Mesenchymal stem cell (in vitro differentiated cells and primary cell): ENCODE data around the gene VEZT.

Experiments
- DNase-seq: peaks from one replicate; pipeline ENCODE4 v3.0.0-alpha.2; 2013
- H2AFZ ChIP-seq: one replicate; pipeline ENCODE4 v1.6.1; 2013; ENCODE audit warnings: low read depth, mild to moderate bottlenecking, control low read depth, inconsistent platforms, low read length, moderate library complexity
- H2AK5ac ChIP-seq: 2 replicates; pipeline ENCODE4 v1.6.1; 2013; ENCODE audit warnings: low read length, moderate library complexity, mild to moderate bottlenecking, inconsistent platforms; ENCODE audit not compliant: severe bottlenecking
- H2BK120ac ChIP-seq: one replicate; pipeline ENCODE4 v1.6.1; 2013; ENCODE audit warnings: low read depth, mild to moderate bottlenecking, inconsistent platforms, low read length, moderate library complexity
- H2BK12ac ChIP-seq, 2 experiments: one replicate each; pipeline ENCODE4 v1.6.1; 2013; ENCODE audit warnings: inconsistent platforms in 2 of 2, low read length in 2 of 2, mild to moderate bottlenecking in 2 of 2, moderate library complexity in 2 of 2, control low read depth in 1 of 2
- H2BK15ac ChIP-seq: one replicate; pipeline ENCODE4 v1.6.1; 2013; ENCODE audit warnings: mild to moderate bottlenecking, low read depth, inconsistent platforms; ENCODE audit not compliant: poor library complexity, severe bottlenecking
- H2BK5ac ChIP-seq: 2 replicates; pipeline ENCODE4 v1.6.1; 2013; ENCODE audit warnings: low read depth, mild to moderate bottlenecking, low read length, control low read depth, inconsistent platforms; ENCODE audit not compliant: poor library complexity, severe bottlenecking
- H3K14ac ChIP-seq, 2 experiments: one replicate each; pipeline ENCODE4 v1.6.1; 2013; ENCODE audit warnings: inconsistent platforms in 2 of 2, low read length in 2 of 2, control low read depth in 1 of 2, mild to moderate bottlenecking in 1 of 2, moderate library complexity in 1 of 2
- H3K18ac ChIP-seq, 2 experiments: one replicate each; pipeline ENCODE4 v1.6.1; 2013; ENCODE audit warnings: inconsistent platforms in 2 of 2, low read length in 2 of 2, control low read depth in 1 of 2, low read depth in 1 of 2, mild to moderate bottlenecking in 1 of 2
- H3K23ac ChIP-seq, 2 experiments: one replicate each; pipeline ENCODE4 v1.6.1; 2013; ENCODE audit warnings: inconsistent platforms in 2 of 2, low read length in 2 of 2, mild to moderate bottlenecking in 2 of 2, moderate library complexity in 2 of 2, control low read depth in 1 of 2
- H3K27ac ChIP-seq: 2 replicates; pipeline ENCODE4 v1.5.1; 2013; ENCODE audit warnings: mild to moderate bottlenecking, moderate library complexity, low read length, control low read depth, inconsistent platforms; ENCODE audit not compliant: poor library complexity, severe bottlenecking
- H3K27me3 ChIP-seq, 2 experiments: 2 replicates each; pipeline versions ENCODE4 v1.6.1 to v1.7.0; 2013; ENCODE audit warnings: low read length in 2 of 2, mild to moderate bottlenecking in 2 of 2, moderate library complexity in 2 of 2, control low read depth in 1 of 2, inconsistent platforms in 1 of 2; ENCODE audit not compliant: control insufficient read depth in 1 of 2, insufficient read depth in 1 of 2
- H3K36me3 ChIP-seq, 2 experiments: 2 replicates each; pipeline versions ENCODE4 v1.6.1 to v1.7.0; 2013; ENCODE audit warnings: low read length in 2 of 2, control low read depth in 1 of 2, inconsistent platforms in 1 of 2, low read depth in 1 of 2, mild to moderate bottlenecking in 1 of 2; ENCODE audit not compliant: insufficient read depth in 2 of 2, control insufficient read depth in 1 of 2
- H3K4ac ChIP-seq, 2 experiments: one replicate each; pipeline ENCODE4 v1.6.1; 2013; ENCODE audit warnings: inconsistent platforms in 2 of 2, low read length in 2 of 2, mild to moderate bottlenecking in 2 of 2, moderate library complexity in 2 of 2, control low read depth in 1 of 2, low read depth in 1 of 2
- H3K4me1 ChIP-seq: 2 replicates; pipeline ENCODE4 v1.6.1; 2013; ENCODE audit warnings: low read depth, low read length, control low read depth; ENCODE audit not compliant: control insufficient read depth, insufficient read depth
- H3K4me2 ChIP-seq: 2 replicates; pipeline ENCODE4 v1.6.1; 2013; ENCODE audit warnings: low read length, mild to moderate bottlenecking, inconsistent platforms; ENCODE audit not compliant: poor library complexity, severe bottlenecking
- H3K4me3 ChIP-seq, 2 experiments: 2 replicates each; pipeline versions ENCODE4 v1.5.1 to v1.7.0; 2013; ENCODE audit warnings: low read length in 2 of 2, mild to moderate bottlenecking in 2 of 2, control low read depth in 1 of 2, low read depth in 1 of 2; ENCODE audit not compliant: insufficient read depth in 1 of 2
- H3K79me1 ChIP-seq: replicated peaks from 2 replicates; pipeline ENCODE4 v1.6.1; 2013; ENCODE audit warnings: mild to moderate bottlenecking, control low read depth, low read length, inconsistent platforms; ENCODE audit not compliant: poor library complexity, severe bottlenecking
- H3K9ac ChIP-seq: 2 replicates; pipeline ENCODE4 v1.7.0; 2013; ENCODE audit warnings: mild to moderate bottlenecking, low read length, moderate library complexity
- H3K9me3 ChIP-seq: 2 replicates; pipeline ENCODE4 v1.7.0; 2013; ENCODE audit warnings: mild to moderate bottlenecking, low read length; ENCODE audit not compliant: control insufficient read depth
- H4K8ac ChIP-seq: one replicate; pipeline ENCODE4 v1.6.1; 2013; ENCODE audit warnings: inconsistent platforms, mild to moderate bottlenecking, low read length, moderate library complexity
- H4K91ac ChIP-seq: one replicate; pipeline ENCODE4 v1.6.1; 2013; ENCODE audit warnings: mild to moderate bottlenecking, low read length, inconsistent platforms
- WGBS: methylation state at CpG from one replicate; pipeline ENCODE4 v1.1.7; 2013; ENCODE audit warnings: mixed read lengths; 5-methylcytosine and 5-hydroxymethylcytosine counted together

VEZT gene

DNA sequence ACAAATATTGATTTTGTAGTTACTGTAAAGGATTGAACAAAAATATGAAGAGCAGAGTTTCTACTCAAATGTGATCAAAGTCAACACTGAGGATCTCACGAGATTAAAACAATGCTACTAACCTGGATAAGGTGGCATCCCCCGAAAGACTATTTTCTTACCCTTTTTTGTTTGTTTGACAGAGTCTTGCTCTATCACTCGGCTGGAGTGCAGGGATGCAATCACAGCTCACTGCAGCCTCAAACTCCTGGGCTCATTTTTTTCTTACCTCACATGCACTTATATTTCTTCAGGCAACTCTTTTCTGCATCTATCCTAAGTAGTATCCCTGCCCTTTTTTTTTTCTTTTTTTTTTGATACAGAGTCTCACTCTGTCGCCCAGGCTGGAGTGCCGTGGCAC, 109.2 kb downstream of the VEZT start:
- no peak overlapping the region for H3K23ac ChIP-seq
- no peak overlapping the region for H2AK5ac ChIP-seq
- no peak for DNase-seq

DNA sequence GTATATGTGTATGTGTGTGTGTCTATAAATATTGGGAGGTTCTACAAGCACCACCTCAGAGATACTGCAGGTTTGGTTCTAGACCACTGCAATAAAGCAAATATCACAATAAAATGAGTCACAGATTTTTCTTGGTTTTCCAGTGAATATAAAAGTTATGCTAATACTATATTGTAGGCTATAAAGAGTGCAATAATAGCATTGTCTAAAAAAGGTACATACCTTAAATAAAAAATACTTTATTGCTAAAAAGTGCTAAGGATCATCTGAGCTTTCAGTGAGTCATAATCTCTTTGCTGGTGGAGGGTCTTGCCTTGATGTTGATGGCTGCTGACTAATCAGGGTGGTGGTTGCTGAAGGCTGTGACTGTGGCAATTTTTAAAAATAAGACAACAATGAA, 111.1 kb downstream of the VEZT start:
- no peak overlapping the region for H4K91ac ChIP-seq
- H3K9ac ChIP-seq = no peak overlapping the region
- H3K4me3 ChIP-seq = no peak overlapping the region
- no peak overlapping the region for H2AFZ ChIP-seq
- no peak overlapping the region for H3K14ac ChIP-seq
- H3K4ac ChIP-seq = no peak overlapping the region
- no peak overlapping the region for H3K18ac ChIP-seq
- H2AK5ac ChIP-seq = no peak overlapping the region
- H2BK12ac ChIP-seq = no peak overlapping the region
- no peaks in the 10 kb centered on the region for H3K36me3 ChIP-seq
- H3K23ac ChIP-seq = no peak overlapping the region
- H4K8ac ChIP-seq = no peak overlapping the region
- H3K79me1 ChIP-seq = no peaks in the 10 kb centered on the region
- H2BK5ac ChIP-seq = no peak overlapping the region
- H3K27ac ChIP-seq = no peak overlapping the region
- no peaks in the 10 kb centered on the region for H3K27me3 ChIP-seq
- H3K4me2 ChIP-seq = no peak overlapping the region
- no peak overlapping the region for H2BK15ac ChIP-seq
- H3K4me1 ChIP-seq = no peaks in the 10 kb centered on the region
- DNase-seq = no peak
- no peaks in the 10 kb centered on the region for H3K9me3 ChIP-seq
- no peak overlapping the region for H2BK120ac ChIP-seq

More for the DNA sequence above, 109.2 kb downstream of the VEZT start:
- H3K18ac ChIP-seq = no peak overlapping the region
- no peak overlapping the region for H4K91ac ChIP-seq
- H3K9ac ChIP-seq = no peak overlapping the region
- no peak overlapping the region for H3K4me3 ChIP-seq
- H3K14ac ChIP-seq = no peak overlapping the region
- 94% methylated on average over 3 of the region's 5 CpGs for WGBS
- H3K4me2 ChIP-seq = no peak overlapping the region
- H3K27ac ChIP-seq = no peak overlapping the region
- H2BK120ac ChIP-seq = no peak overlapping the region
- no peaks in the 10 kb centered on the region for H3K36me3 ChIP-seq
- H2BK15ac ChIP-seq = no peak overlapping the region
- H3K79me1 ChIP-seq = no peaks in the 10 kb centered on the region
- H2BK12ac ChIP-seq = no peak overlapping the region
- H3K4ac ChIP-seq = no peak overlapping the region
- no peaks in the 10 kb centered on the region for H3K4me1 ChIP-seq
- H4K8ac ChIP-seq = no peak overlapping the region
- H3K27me3 ChIP-seq = no peaks in the 10 kb centered on the region
- H2BK5ac ChIP-seq = no peak overlapping the region
- no peaks in the 10 kb centered on the region for H3K9me3 ChIP-seq
- no peak overlapping the region for H2AFZ ChIP-seq

DNA sequence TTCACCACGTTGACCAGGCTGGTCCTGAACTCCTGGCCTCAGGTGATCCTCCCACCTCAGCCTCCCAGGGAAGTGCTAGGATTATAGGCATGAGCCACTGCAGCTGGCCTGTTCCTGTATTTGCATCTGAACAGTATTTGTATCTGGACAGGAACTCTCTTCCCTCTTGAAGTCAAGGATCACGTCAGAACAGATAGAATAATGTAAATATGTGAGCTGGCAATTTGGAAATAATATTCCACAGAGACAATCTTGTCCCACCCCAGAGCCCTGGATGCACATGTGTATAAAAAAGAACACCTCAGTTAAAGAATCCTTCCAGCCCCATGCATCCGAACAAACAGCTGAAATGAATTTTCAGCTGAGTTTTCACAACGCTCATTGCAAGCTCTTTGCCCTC, 118.3 kb downstream of the VEZT start:
- DNase-seq = no peak
- H3K14ac ChIP-seq = no peak overlapping the region

DNA sequence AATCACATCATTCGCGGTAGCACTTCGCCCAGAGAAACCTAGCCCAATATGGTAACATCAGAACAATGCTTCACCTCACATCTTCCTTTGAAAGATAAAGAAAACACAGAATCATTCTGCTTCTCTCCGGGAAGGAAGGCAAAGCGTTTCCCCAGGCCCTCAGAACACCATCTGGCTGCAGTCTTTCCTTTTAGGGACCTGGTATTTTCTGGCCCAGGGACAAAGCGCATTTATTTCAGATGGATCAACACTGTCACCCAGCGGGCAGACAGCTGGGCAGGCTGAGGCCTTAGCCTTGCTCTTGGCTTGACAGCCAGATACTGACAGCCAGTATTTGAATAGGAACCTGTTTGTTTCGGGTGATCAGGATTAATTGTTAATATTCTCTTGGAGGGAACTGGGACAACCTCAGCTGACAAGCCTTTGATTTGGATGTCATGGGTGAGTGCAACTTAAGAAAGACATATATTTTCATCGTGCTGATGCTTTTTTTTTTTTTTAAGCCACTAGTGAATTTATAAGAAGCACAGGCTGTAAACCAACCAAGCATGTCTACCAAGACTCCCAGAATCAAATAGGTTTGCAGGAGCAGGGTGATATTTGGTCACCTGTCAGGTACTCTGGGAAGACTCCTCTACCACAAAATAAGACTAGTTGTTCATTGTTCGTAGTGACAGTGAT, 118.9 kb downstream of the VEZT start:
- no peak overlapping the region for H3K18ac ChIP-seq
- H3K79me1 ChIP-seq = no peaks in the 10 kb centered on the region
- H2BK15ac ChIP-seq = no peak overlapping the region
- 37% methylated on average over 10 of the region's 10 CpGs for WGBS
- H4K8ac ChIP-seq = no peak overlapping the region
- H3K23ac ChIP-seq = no peak overlapping the region
- peak; percentile 83 for DNase-seq
- peak overlapping the region in 1 of 2 experiments; percentile 11 for H3K4ac ChIP-seq
- H3K9me3 ChIP-seq = peaks cover 4% of the 10 kb centered on the region
- H3K4me3 ChIP-seq = peak overlapping the region in 1 of 2 experiments; percentile 38
- H2BK5ac ChIP-seq = no peak overlapping the region
- H3K4me2 ChIP-seq = no peak overlapping the region
- H2BK120ac ChIP-seq = no peak overlapping the region
- H3K14ac ChIP-seq = no peak overlapping the region
- H3K27ac ChIP-seq = no peak overlapping the region
- no peak overlapping the region for H2AFZ ChIP-seq
- H4K91ac ChIP-seq = no peak overlapping the region
- no peaks in the 10 kb centered on the region for H3K36me3 ChIP-seq
- H3K4me1 ChIP-seq = no peaks in the 10 kb centered on the region
- H3K27me3 ChIP-seq = no peaks in the 10 kb centered on the region
- H2BK12ac ChIP-seq = no peak overlapping the region
- H2AK5ac ChIP-seq = no peak overlapping the region
- peak overlapping the region; percentile 63 for H3K9ac ChIP-seq

More for the DNA sequence above, 118.3 kb downstream of the VEZT start:
- peak overlapping the region in 1 of 2 experiments; percentile 38 for H3K4me3 ChIP-seq
- no peak overlapping the region for H3K27ac ChIP-seq
- H4K8ac ChIP-seq = no peak overlapping the region
- no peak overlapping the region for H2BK12ac ChIP-seq
- no peak overlapping the region for H2BK5ac ChIP-seq
- no peak overlapping the region for H3K4me2 ChIP-seq
- no peak overlapping the region for H2AFZ ChIP-seq
- H3K27me3 ChIP-seq = no peaks in the 10 kb centered on the region
- H4K91ac ChIP-seq = no peak overlapping the region
- no peaks in the 10 kb centered on the region for H3K79me1 ChIP-seq
- H3K36me3 ChIP-seq = no peaks in the 10 kb centered on the region
- 74% methylated on average over 2 of the region's 4 CpGs for WGBS
- no peaks in the 10 kb centered on the region for H3K4me1 ChIP-seq
- no peak overlapping the region for H3K23ac ChIP-seq
- peaks cover 4% of the 10 kb centered on the region for H3K9me3 ChIP-seq
- H2BK120ac ChIP-seq = no peak overlapping the region
- H3K9ac ChIP-seq = peak overlapping the region; percentile 63
- no peak overlapping the region for H2BK15ac ChIP-seq
- H2AK5ac ChIP-seq = no peak overlapping the region
- H3K18ac ChIP-seq = no peak overlapping the region
- H3K4ac ChIP-seq = no peak overlapping the region
